Effector CD8-positive, alpha-beta T cell (primary cell): Measurements from ENCODE around the gene DPM3.

Experiments
- DNase-seq: peaks from one replicate; lab custom pipeline; 2025; lab: John Stamatoyannopoulos, UW

Gene DPM3

GRCh38 chr1:155093911-155094621, 46.3 kb downstream of the DPM3 start:
- no peak for DNase-seq

- DNase-seq: no peak
Measured at GRCh38 chr1:155092641-155093040, 47.7 kb downstream of the DPM3 start.

- no peak for DNase-seq
Measured at GRCh38 chr1:155092131-155092530, 48.2 kb downstream of the DPM3 start.

- DNase-seq: peak; percentile 76
Measured at GRCh38 chr1:155091071-155092051, 49.0 kb downstream of the DPM3 start.
